ENCODE measurements around the gene SCYL1. TPM values are rescaled to one million over a fixed set of nuclear protein-coding genes. Genes with fewer than 3 reads are reported as not detected.

The SCYL1 gene
- total RNA-seq, 4 donors from 2014 or later, result 74.3 to 115 (median 104) TPM

DNA sequence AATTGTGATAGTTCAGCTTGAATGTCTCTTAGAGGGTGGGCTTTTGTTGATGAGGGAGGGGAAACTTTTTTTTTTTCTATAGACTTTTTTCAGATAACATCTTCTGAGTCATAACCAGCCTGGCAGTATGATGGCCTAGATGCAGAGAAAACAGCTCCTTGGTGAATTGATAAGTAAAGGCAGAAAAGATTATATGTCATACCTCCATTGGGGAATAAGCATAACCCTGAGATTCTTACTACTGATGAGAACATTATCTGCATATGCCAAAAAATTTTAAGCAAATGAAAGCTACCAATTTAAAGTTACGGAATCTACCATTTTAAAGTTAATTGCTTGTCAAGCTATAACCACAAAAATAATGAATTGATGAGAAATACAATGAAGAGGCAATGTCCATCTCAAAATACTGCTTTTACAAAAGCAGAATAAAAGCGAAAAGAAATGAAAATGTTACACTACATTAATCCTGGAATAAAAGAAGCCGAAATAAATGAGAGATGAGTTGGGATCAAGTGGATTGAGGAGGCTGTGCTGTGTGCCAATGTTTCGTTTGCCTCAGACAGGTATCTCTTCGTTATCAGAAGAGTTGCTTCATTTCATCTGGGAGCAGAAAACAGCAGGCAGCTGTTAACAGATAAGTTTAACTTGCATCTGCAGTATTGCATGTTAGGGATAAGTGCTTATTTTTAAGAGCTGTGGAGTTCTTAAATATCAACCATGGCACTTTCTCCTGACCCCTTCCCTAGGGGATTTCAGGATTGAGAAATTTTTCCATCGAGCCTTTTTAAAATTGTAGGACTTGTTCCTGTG is 22.1 kb upstream of the SCYL1 start:
- Histone ChIP-seq H3K27ac (replicated peaks in 1 of 4) (peak overlapping the region; percentile 95 to 99 (median 98)), H3K4me1 (peaks cover 26 to 38% (median 36%) of the 10 kb centered on the region in 4 donors), H3K9me3 (no peaks in the 10 kb centered on the region), H3K27me3 (no peaks in the 10 kb centered on the region), H3K4me3 (peak overlapping the region; percentile 72 to 82 (median 76)), H3K36me3 (peaks cover 36 to 70% (median 58%) of the 10 kb centered on the region in 4 donors)
- WGBS, result under 1% methylated on average over 6 of the region's 6 CpGs
- TF ChIP-seq EP300 (IDR thresholded peaks at IDR 0.05), result no peak
- peak; percentile 78 for TF ChIP-seq POLR2A (IDR thresholded peaks at IDR 0.05; ENCODE audit: low read depth)
- TF ChIP-seq POLR2AphosphoS5 (IDR thresholded peaks at IDR 0.05), result peak in 1 of 2 donors; percentile 90
- no peak for DNase-seq (ENCODE audit: extremely low spot score)
- intact Hi-C loops (cut with DNase I), result no loop called here

DNA sequence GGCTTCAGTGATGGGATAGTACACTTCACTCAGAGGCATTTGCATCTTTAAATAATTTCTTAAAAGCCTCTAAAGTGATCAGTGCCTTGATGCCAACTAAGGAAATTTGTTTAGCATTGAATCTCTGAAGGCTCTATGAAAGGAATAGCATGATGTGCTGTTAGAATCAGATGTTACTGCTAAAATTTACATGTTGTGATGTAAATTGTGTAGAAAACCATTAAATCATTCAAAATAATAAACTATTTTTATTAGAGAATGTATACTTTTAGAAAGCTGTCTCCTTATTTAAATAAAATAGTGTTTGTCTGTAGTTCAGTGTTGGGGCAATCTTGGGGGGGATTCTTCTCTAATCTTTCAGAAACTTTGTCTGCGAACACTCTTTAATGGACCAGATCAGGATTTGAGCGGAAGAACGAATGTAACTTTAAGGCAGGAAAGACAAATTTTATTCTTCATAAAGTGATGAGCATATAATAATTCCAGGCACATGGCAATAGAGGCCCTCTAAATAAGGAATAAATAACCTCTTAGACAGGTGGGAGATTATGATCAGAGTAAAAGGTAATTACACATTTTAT is 21.4 kb upstream of the SCYL1 start:
- DNase-seq (ENCODE audit: extremely low spot score), result no peak
- H3K27ac ChIP-seq (replicated peaks in 1 of 4), result peak overlapping the region; percentile 95 to 99 (median 98)
- peaks cover 27 to 44% (median 38%) of the 10 kb centered on the region in 4 donors for H3K4me1 ChIP-seq
- TF ChIP-seq POLR2A (IDR thresholded peaks at IDR 0.05; ENCODE audit: low read depth) (peak; percentile 75), EP300 (IDR thresholded peaks at IDR 0.05) (no peak), POLR2AphosphoS5 (IDR thresholded peaks at IDR 0.05) (no peak)
- TF ChIP-seq, protein P1, sequence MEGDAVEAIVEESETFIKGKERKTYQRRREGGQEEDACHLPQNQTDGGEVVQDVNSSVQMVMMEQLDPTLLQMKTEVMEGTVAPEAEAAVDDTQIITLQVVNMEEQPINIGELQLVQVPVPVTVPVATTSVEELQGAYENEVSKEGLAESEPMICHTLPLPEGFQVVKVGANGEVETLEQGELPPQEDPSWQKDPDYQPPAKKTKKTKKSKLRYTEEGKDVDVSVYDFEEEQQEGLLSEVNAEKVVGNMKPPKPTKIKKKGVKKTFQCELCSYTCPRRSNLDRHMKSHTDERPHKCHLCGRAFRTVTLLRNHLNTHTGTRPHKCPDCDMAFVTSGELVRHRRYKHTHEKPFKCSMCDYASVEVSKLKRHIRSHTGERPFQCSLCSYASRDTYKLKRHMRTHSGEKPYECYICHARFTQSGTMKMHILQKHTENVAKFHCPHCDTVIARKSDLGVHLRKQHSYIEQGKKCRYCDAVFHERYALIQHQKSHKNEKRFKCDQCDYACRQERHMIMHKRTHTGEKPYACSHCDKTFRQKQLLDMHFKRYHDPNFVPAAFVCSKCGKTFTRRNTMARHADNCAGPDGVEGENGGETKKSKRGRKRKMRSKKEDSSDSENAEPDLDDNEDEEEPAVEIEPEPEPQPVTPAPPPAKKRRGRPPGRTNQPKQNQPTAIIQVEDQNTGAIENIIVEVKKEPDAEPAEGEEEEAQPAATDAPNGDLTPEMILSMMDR (IDR thresholded peaks at IDR 0.05), result no peak
- 0% methylated on average over 3 of the region's 3 CpGs for WGBS
- H3K36me3 ChIP-seq, result peaks cover 36 to 70% (median 58%) of the 10 kb centered on the region in 4 donors
- intact Hi-C loops (cut with DNase I), result no loop called here
- H3K9me3 ChIP-seq, result no peaks in the 10 kb centered on the region
- H3K4me3 ChIP-seq, result peak overlapping the region; percentile 72 to 82 (median 76)
- H3K27me3 ChIP-seq, result no peaks in the 10 kb centered on the region

DNA sequence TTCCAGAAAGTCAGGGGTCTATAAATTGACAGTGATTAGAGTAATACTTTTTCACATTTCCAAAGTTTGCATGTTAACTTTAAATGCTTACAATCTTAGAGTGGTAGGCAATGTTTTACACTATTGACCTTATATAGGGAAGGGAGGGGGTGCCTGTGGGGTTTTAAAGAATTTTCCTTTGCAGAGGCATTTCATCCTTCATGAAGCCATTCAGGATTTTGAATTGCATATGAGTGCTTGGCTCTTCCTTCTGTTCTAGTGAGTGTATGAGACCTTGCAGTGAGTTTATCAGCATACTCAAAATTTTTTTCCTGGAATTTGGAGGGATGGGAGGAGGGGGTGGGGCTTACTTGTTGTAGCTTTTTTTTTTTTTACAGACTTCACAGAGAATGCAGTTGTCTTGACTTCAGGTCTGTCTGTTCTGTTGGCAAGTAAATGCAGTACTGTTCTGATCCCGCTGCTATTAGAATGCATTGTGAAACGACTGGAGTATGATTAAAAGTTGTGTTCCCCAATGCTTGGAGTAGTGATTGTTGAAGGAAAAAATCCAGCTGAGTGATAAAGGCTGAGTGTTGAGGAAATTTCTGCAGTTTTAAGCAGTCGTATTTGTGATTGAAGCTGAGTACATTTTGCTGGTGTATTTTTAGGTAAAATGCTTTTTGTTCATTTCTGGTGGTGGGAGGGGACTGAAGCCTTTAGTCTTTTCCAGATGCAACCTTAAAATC is 20.8 kb upstream of the SCYL1 start:
- Histone ChIP-seq H3K9me3 (no peaks in the 10 kb centered on the region), H3K27ac (replicated peaks in 1 of 4) (peak overlapping the region; percentile 95 to 99 (median 98)), H3K4me1 (peaks cover 27 to 51% (median 44%) of the 10 kb centered on the region in 4 donors), H3K4me3 (peak overlapping the region; percentile 72 to 82 (median 76)), H3K36me3 (peaks cover 36 to 70% (median 58%) of the 10 kb centered on the region in 4 donors), H3K27me3 (no peaks in the 10 kb centered on the region)
- DNase-seq (ENCODE audit: extremely low spot score), result no peak
- 0% methylated on average over 3 of the region's 3 CpGs for WGBS
- intact Hi-C loops (cut with DNase I), result no loop called here
- TF ChIP-seq EP300 (IDR thresholded peaks at IDR 0.05) (no peak), POLR2AphosphoS5 (IDR thresholded peaks at IDR 0.05) (peak in 1 of 2 donors; percentile 55), POLR2A (IDR thresholded peaks at IDR 0.05; ENCODE audit: low read depth) (no peak)
- TF ChIP-seq, protein P1 (IDR thresholded peaks at IDR 0.05), result no peak

DNA sequence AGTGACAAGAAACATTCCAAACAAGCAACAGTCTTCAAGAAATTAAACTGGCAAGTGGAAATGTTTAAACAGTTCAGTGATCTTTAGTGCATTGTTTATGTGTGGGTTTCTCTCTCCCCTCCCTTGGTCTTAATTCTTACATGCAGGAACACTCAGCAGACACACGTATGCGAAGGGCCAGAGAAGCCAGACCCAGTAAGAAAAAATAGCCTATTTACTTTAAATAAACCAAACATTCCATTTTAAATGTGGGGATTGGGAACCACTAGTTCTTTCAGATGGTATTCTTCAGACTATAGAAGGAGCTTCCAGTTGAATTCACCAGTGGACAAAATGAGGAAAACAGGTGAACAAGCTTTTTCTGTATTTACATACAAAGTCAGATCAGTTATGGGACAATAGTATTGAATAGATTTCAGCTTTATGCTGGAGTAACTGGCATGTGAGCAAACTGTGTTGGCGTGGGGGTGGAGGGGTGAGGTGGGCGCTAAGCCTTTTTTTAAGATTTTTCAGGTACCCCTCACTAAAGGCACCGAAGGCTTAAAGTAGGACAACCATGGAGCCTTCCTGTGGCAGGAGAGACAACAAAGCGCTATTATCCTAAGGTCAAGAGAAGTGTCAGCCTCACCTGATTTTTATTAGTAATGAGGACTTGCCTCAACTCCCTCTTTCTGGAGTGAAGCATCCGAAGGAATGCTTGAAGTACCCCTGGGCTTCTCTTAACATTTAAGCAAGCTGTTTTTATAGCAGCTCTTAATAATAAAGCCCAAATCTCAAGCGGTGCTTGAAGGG is 20.0 kb upstream of the SCYL1 start:
- intact Hi-C loops (cut with DNase I), result loop anchor here (5.0 kb wide), 1 partner anchor 33 kb away; no protein-coding TSS in a partner anchor
- TF ChIP-seq EP300 (IDR thresholded peaks at IDR 0.05) (no peak), POLR2AphosphoS5 (IDR thresholded peaks at IDR 0.05) (peak in 1 of 2 donors; percentile 55)
- Histone ChIP-seq H3K36me3 (peaks cover 36 to 70% (median 58%) of the 10 kb centered on the region in 4 donors), H3K27me3 (no peaks in the 10 kb centered on the region), H3K27ac (replicated peaks in 1 of 4) (peak overlapping the region; percentile 95 to 99 (median 98)), H3K4me3 (peak overlapping the region; percentile 72 to 82 (median 76)), H3K4me1 (peaks cover 27 to 53% (median 46%) of the 10 kb centered on the region in 4 donors), H3K9me3 (no peaks in the 10 kb centered on the region)
- DNase-seq (ENCODE audit: extremely low spot score), result no peak
- WGBS, result 3% methylated on average over 8 of the region's 8 CpGs

Data from esophagus muscularis mucosa (tissue), 4 donors.